GM19025 (cell line): ENCODE measurements around the gene OLIG3.

Experiments used
- ATAC-seq: cut with Tn5 transposase; IDR thresholded peaks from one replicate; pipeline ENCODE4 v1.9.1; 2021; ENCODE audit warnings: mild to moderate bottlenecking, low read depth, moderate library complexity; ENCODE audit not compliant: unreplicated experiment

The OLIG3 gene

GRCh38 chr6:137496909-137497720, 2.9 kb upstream of the OLIG3 start:
- ATAC-seq: no peak

- no peak for ATAC-seq
Observed at GRCh38 chr6:137496368-137496767, 2.2 kb upstream of the OLIG3 start.

DNA sequence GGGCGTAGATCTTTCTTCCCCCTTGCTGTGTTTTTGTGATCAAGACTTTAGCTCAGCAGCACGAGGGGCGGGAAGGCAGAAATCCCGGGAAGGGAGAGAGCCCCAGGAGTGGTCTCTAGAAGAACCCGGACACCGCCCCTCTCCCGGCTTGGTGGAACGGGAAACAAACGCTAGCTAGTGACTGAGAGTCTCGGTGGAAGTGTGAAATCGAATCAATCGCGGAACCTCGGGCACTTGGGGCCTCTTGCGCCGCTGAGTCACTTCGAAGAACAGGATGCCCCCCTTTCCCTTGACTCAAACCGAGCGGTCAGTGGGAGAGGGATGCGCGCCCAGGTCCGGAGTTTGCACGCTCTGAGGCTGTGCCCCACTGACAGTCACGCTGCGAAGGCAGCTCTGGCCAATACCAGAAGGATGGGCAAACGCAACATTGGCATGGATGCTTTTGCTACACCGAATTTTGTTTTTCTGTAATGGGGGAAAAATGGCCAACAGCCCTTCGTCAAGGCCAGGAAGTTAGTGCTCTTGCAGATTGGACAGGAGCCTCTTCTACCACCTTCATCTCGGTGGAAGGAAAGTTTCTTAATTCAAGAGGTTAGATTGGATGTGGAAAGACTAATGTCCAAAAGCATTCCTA, 1.6 kb upstream of the OLIG3 start:
- ATAC-seq: no peak

DNA sequence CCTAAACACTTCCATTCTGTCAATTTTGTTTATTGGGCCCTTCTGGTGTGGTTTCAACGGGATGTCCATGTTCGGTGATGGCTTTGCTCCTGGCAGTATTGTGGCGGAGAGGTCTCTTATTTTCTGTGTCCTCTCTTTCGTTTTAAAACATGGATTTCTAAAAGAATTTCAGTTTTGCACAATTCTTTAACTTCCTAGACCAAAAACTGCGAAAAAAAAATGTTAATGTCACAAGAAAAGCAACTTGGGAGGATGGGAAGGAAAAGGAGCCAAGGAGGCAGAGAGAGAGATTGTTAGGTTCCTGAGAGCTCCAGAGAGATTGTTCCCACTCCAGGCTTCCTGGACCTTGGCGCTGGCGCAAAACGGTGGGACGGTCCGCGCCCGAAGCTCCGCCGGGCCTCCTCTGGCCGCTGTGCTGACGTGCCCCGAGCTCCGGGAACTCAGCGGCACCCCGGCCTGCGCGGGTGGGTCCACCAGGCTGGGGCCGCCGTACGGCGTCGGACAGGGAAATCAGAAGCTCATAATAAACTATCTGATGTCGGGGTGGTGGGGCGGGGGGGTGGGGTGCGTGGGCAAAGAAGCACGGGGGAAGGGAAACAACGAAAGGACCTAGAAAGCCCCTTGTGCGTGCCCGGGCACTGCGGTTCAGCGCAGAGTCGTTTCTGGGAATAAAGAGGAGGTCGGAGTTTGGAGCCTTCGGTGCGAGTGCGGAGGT, 951 bp upstream of the OLIG3 start:
- ATAC-seq: no peak

DNA sequence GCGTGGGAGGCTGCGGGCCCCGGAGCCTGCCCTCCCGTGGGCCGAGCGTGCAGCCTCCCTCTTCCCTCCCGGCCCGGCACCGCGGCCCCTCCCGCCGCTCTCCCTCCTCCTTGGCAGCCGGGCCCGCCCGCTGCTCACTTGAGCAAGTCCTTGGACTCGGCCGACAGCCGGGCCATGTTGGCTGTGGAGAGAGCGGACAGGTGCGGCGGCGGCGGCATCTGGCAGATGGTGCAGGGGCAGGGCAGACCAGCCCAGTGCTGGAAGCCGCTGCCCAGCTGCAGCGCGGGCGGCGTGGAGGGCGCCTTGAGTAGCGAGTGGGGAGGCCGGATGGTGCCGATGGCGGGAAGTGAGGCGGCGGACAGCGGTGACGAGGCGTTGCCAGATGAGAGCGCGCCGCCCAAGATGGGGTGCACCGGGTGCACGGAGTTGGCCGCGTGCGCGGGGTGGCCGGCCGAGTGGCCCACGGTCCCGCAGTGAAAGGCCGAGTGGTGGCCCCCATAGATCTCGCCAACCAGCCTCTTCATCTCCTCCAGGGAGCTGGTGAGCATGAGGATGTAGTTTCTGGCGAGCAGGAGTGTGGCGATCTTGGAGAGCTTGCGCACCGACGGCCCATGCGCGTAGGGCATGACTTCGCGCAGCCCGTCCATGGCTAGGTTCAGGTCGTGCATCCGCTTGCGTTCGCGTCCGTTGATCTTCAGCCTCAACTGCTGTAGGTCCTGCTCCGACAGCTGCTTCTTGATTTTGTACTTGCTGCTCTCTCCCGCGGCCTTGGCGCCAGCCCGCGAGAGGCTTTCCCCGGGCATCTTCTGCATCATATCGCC, 766 bp downstream of the OLIG3 start:
- ATAC-seq: no peak

DNA sequence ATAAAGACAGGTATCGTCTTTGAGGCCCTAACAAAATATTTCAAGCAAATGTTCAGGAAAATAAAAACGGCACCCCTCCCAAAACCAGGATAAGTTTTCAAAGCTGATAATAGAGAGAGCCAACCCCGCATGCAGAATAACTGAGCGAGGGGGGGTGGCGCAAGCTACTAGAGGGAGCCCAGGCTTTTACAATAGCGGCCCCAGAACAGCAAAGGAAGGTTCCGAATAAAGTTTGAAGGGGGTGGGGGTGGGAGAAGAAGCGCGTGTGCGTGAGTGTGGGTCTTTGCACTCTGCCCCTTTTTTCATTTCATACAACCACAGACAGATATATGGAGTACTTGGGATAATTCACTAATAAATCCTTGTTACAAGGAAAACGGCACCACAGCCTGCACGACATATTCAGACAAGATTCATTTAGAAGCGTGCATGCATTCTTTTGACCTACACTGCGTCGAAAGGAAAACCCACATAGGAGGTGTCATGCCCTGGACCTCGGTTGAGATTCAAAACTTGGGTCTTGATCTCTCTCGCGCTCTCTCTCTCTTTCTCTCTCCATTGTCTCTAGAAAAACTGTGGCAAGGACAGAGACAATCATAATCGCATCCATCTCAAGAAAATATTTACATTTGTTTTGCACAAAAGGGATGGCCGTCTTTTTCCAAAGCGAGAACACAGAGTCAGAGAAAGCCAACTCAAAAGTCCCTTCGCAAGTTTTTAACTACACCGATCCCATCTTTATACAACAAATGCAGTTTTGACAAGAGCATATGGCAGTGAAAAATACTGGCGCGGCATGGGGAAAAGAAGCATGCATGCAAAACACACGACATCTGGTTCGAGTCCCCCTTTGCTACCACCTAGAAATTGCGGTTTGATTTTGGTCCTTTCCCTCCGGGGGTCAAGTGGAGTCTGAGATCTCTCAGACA, 1.6 kb downstream of the OLIG3 start:
- no peak for ATAC-seq

- ATAC-seq: no peak
Observed at GRCh38 chr6:137491478-137491877, 2.7 kb downstream of the OLIG3 start.

DNA sequence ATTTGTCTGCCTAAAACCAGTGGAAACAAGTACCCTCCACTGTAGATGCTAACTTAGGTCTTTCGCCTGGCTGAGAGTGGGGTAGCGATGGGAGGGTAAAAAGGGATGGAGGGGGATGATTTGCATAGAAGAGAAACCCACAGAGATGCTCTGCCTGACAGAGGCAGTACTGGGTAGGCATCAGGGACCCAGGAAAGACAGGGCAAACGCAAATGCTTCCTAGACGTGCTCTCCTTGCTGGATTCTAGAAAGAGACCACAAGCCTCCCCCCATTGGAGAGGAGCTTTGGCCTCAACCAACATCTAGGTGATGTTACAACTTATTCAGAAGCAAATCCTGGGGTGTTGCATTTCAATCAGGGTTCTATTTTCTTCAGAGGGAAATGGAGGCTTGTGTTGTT, 3.2 kb downstream of the OLIG3 start:
- ATAC-seq: no peak

DNA sequence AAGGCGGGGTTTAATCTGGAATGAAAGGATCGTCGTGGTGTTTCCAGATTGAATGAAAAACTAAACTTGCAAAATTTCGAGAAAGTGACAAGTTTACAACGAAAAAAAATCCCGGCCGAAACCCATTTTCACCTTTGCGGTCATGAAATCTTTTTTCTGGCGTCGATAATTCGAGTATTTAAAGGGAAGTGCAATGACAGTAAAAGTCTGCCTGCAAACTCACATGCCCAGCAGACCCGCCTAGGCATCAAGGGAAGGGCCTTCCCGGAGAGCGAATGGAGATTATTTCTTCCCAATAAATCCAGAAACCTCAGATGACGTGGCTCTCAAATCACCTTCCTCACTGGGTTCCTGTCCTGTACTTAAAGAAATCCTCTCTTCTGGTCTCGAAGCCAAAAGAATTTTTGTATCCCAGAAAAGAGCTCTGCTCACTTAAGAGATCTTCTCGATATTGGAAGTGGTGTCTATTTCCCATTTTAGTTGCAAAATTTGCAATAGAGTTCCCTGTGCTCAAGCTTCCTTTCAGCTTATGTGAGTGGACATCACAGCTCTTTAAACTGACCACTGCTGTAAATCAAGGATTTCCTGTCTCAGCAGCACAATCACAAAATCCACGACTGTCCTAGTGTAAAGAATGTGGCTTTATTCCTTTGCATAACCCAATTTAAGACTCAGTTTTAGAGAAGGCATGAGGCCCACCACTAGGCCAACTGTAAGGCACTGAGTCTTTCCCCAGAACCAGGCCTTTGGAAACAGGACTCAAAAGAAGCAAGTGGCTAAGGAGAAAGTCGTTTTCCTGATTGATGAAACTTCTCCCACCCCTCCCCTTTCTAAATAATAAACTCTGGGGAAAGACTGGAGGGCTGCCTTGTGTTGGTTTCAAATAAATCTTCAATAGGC, 3.9 kb downstream of the OLIG3 start:
- no peak for ATAC-seq

GRCh38 chr6:137489046-137490005, 4.9 kb downstream of the OLIG3 start:
- ATAC-seq: no peak

DNA sequence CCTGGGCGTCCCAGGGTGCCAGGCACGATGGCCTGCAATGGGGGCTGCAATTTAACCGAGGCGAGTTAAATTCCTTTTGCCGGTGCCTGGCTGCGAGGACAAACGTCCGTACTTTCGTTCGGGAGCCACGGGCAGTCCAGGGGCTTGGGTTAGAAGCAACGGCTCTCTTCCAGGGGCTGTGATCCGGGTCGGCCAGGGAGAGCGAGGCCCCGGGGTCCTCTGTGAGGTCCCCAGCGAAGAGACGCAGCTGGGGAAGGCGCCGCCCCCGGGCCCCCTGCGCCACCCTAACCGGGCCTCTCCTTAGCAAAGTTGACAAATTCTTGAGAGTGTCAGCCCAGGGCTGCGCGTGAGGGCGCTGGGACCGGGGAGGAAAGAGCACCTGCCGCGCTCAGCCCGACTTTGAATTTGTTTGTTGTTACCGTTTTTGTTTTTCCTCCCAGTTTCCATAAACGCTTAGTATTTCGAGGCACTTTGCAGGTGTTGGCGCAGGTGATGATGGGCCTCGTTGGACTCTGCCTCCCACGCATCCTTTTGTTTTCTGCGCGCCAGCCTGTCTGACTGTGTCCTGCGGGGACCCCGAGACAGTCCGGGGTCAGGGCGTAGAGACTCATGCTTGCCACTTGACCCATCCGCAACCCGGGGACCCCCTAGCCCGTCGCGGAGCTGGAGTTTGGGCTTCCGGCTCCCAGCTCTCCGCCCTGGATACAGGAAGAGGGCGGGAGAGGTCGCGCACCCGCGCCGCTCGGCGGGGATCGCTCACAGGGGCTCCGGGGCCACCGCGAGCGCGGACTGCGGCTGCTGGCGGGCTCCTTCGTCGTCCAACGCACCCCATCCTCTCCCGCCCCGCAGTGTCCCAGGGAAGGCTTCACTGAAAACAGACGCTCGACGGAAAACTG, 5.8 kb downstream of the OLIG3 start:
- no peak for ATAC-seq

DNA sequence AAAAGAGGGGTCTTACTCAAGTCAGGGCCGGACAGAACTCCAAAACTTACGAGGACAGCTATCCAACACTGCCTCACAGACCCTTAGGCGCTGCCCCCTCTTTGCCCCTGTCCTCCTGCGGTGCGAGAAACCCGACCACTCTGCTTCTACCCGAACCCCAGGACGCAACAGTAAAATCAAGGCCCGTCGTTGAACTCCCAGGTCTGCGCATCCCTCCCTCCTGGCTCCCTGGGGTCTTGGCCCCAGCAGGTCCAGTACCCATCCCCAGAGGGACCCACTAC, 6.4 kb downstream of the OLIG3 start:
- no peak for ATAC-seq

GRCh38 chr6:137487181-137487868, 6.9 kb downstream of the OLIG3 start:
- ATAC-seq: no peak

DNA sequence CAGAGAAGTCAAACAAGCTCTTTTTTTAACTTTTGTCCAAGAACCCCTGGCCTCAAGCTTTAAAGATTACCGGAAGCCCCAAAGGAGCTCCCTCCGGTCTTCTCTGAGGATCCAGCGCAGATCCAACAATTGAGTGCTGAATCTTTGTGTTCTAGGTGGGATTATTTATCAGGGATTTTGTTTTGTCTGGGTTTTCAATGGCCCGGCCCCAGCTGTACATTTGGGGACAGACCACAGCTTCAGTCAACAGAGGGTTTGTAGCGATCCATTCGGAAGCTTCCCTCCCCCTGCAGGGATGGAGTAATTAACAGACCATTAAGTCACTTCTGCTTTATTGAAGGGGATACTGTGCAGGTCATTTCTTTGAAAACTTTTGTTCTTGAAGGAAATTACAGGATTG, 7.8 kb downstream of the OLIG3 start:
- ATAC-seq: no peak

DNA sequence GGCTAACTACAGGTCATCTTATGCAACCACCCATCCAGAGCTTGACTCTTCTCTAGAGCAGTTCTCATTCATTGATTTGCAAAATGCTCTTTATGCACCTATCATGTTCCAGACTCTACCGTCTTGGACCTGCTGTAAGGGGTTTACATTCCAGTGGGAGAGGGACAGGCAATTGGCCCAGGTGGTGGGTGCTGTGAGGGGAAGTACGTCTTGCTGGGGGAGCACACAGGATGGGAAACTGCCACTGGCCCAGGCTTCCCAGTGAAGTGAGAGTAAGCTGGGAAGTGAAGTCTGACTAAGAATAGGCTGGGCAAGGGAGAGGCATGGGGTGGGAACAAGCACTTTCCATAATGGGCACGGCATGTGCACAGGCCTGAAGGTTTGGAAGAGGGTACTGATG, 13.8 kb downstream of the OLIG3 start:
- ATAC-seq: no peak

DNA sequence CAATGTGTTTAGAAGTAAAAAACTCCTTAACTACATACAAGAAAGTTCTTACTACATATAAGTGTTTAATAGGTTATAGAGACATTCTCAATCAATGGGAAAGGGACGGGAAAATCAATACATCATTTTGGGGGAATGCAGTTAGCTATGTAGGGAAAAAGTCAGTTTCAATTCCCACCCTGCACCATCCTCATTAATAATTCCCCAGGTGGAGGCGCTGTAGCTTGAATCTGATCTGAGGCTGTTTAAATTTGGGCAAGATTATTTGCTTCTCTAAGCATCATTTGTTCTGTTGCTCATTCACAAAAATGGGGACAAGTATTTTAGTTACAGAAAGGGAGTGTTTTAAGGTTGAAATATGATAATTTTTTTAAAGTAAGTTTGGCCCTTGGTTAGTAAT, 19.1 kb downstream of the OLIG3 start:
- no peak for ATAC-seq
